ENCODE results near the gene DEFB123.

The DEFB123 gene

DNA sequence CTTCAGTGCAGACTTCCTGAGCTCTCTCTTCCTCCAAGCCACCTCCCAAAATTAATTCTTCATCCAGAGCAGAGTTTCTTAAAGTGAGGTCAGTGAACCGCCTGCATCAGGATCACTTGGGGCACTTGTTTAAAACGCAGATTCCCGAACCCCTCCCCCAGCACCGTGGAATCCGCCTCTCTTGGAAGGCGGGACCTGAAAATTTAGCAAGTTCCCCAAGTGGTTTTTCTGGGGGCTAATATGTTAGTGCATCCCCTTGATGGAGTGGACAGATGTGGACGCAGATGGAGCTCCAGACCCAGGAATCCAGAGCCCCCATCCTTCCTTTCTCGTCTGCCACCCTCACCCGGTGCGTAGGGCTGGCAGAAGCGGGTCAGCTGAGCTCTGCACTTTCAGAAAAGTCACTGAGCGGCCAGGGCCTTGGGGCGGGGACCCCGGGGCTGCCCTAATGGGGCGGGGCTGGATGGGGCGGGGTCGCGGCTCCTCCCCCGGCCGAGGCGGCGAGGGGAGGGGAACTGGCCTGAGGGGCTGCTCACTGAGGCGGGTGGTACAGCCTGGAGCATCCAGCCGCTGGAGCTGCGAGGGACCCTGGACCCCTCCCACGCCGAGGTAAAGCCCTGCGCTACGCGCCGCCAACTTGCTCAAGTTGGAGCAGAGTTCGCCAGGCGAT, 34.5 kb downstream of the DEFB123 start, which contains the start of the genes DEFB124 and REM1:
Gene DEFB124 (minus strand): TSS at position 370 of the 670 bp plus-strand sequence. CDS start 2,114 bp downstream, outside the sequence.
Gene REM1 (plus strand): TSS at position 531 of the 670 bp plus-strand sequence. CDS start 1,158 bp downstream, outside the sequence.
- no peak for DNase-seq

GRCh38 chr20:31475472-31476293, 35.3 kb downstream of the DEFB123 start:
- DNase-seq = no peak

DNA sequence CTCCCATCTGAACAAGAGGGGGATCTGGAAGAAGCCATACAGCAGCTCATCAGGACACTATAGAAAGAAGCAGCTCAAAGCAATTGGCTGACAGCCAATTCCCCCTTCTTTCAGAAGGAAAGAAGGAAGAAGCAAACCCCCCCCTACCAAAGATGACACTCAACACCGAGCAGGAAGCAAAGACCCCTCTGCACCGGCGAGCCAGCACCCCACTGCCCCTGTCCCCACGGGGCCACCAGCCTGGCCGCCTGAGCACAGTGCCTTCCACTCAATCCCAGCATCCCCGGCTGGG, 35.8 kb downstream of the DEFB123 start:
- no peak for DNase-seq

GRCh38 chr20:31476643-31477215, 36.3 kb downstream of the DEFB123 start:
- no peak for DNase-seq

- no peak for DNase-seq
These were observed 43.6 kb downstream of the DEFB123 start for GRCh38 chr20:31484001-31484400.

- DNase-seq = no peak
These were observed 45.3 kb downstream of the DEFB123 start for GRCh38 chr20:31485450-31486339.

DNA sequence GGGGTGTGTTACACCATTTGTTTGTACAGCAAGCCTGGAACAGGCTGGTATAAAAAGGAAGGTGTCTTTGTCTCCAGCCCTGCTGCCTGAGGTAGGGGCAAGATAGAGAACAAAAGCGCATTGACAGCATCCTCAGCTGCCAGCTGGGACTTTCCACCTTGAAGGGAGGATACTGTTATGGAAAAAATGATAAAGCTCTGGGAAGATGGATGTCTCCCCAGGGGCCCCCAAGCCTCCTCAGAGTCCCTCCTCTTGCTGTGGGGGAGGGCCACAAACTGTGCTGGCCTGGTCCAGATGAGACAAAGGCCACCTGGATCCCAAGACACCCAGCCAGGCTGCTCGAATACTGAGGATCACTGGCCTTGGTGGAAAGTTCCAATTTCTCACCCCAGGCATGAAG, 47.7 kb downstream of the DEFB123 start:
- no peak for DNase-seq

- DNase-seq = no peak
These were observed 48.7 kb downstream of the DEFB123 start for GRCh38 chr20:31489152-31489551.

DNA sequence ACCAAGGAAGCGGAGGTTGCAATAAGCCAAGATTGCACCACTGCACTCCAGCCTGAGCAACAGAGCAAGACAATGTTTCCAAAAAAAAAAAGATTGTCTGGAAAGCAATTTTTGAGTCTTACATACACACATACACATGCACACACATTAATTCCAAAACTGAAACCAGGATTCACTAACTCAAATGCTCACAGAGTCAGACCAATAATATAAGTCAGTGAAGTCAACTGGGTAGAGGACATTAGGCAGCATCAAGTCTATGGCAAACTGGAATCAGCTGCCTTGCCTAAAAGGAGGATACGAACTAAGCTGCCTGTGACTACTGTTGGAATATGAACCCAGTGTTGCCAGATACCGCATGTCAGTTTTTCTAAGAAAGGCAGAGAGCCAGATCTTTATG, 50.3 kb downstream of the DEFB123 start:
- no peak for DNase-seq

GRCh38 chr20:31494131-31494530, 53.7 kb downstream of the DEFB123 start:
- no peak for DNase-seq

DNA sequence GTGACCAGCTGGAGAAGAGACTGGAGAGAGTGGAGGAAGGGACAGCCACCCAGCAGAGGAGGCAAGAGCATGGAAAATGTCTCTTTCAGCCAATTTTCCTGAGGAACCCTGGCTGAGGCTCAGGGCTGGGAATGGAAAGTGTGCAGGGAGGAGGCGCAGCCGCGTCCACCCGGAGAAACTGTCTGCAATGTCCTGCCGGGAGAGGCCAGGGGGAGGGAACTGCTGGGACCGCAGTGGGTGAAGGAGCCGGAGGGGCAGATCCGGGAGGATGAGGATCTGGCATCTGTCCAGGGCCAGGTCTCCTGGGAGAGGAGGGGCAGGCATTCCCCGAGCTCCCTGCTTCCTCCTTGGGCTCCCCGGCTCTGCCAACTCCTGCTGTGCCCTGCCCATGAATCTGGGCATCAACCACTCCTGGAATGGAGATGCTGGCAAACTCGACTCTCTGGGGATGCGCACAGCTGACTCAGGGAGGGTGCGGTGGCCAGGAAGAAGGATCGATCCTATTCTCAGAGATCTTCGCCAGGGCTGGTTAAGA, 56.4 kb downstream of the DEFB123 start:
- no peak for DNase-seq

- no peak for DNase-seq
These were observed 57.6 kb downstream of the DEFB123 start for GRCh38 chr20:31497838-31498540.
